NCI-H1092 treated with DMSO at 0.1 percent for 48 hours (cell line): ENCODE measurements around the gene CACFD1.
"Not testable (repeated sequence)": the region's sequence is repeated elsewhere in the genome, so short reads cannot be mapped to it uniquely, and the experiment has no call there.

ENCODE experiments used
- DNase-seq: peaks from one replicate; lab custom pipeline; 2025; lab: John Stamatoyannopoulos, UW

CACFD1 gene

DNA sequence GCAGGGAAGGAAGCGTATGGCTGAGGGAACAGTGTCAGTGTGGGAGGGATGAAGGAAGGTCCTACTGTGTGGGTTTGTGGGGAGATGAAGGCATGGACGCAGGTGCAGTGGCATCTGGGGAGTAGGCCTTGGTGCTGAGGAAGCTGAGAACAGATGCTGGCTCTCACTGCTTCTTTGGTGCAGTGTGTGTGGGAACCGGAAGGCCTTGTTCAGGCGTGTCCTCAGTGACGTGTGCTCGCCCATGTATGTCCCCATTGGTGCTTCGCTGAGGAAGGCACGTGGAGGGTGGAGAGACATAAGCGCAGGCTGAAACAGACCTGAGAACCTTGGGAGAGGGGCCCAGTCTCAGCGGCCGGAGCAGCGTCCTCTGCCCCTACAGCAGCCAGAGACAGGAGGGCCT is 18.9 kb upstream of the CACFD1 start:
- DNase-seq, result no peak

DNA sequence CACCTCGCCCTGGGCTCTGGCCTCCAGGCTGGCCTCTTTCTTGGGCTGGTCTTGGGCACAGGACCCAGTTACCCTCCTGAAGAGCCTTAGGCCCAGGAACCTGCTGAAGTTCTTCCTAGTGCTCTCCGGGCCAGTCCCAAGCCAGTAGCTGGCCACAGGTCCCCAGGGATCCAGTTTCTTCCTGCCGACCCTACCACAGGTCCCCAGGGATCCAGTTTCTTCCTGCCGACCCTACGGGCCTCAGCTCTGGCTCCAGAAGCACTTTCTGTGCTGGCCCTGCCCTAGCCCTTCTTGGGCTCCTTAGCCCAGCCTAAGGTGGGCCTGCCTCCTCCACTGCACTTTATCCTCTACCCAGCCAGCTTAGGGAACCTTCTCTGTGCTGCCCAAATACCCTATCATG is 18.2 kb upstream of the CACFD1 start:
- DNase-seq, result no peak

DNA sequence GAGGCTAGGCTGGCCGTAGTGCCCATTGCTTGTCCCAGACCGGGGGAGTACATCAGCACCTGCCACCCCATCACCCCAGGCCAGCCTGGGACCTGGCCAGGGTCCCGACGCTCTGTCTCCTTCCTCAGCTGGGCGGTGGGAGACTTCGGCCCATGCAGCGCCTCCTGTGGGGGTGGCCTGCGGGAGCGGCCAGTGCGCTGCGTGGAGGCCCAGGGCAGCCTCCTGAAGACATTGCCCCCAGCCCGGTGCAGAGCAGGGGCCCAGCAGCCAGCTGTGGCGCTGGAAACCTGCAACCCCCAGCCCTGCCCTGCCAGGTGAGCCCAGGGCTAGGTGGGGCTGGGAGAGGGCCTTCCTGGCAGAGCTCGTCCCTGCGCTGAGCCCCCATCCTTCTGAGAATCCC is 16.5 kb upstream of the CACFD1 start:
- DNase-seq, result no peak

DNA sequence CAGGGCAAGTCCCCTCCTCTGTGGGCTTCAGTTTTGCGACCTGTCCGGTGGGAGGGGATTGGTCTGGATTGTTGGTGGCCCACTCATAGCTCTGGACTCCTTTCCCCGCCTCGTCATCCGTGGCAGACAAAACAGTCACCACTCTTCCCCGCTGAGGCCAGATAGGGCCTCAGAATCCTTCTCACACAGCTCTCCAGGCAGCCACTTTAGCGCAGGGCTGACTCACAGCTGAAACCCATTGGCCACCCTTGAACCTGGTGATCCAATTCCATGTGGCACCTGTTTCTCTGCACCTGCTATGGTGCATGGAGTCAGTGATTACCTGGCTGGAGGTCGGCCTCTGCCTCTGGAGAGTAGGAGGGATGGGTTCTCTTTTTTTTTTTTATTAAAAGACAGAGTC is 15.8 kb upstream of the CACFD1 start:
- DNase-seq, result no peak

DNA sequence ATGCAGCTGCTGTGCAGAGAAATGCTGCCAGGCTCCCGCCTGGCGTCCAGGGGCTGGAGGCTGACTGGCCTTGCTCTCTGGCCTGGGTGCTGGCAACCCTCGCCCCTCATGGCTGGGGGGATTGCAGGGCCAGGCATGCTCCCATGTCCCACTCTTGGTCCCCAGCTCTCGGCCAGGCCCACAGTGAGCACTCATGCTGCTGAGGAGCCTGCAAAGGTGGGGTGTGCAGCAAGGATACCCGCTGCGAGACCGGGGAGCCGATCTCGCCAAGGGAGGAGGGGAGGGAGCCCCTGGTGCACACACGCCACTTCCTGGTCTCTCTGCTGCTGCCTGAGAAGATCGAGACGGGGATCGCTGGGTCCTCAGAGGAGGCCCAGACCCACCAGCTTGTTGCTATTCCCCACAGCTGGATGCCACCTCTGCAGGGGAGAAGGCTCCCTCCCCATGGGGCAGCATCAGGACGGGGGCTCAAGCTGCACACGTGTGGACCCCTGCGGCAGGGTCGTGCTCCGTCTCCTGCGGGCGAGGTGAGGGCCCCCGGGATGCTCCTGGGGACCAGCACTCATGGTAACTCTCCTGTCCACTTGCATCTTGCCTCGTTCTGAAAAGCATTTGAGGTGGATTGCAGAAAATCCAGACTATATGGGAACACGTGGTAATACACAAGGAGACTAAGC is 14.3 kb upstream of the CACFD1 start:
- no peak for DNase-seq

DNA sequence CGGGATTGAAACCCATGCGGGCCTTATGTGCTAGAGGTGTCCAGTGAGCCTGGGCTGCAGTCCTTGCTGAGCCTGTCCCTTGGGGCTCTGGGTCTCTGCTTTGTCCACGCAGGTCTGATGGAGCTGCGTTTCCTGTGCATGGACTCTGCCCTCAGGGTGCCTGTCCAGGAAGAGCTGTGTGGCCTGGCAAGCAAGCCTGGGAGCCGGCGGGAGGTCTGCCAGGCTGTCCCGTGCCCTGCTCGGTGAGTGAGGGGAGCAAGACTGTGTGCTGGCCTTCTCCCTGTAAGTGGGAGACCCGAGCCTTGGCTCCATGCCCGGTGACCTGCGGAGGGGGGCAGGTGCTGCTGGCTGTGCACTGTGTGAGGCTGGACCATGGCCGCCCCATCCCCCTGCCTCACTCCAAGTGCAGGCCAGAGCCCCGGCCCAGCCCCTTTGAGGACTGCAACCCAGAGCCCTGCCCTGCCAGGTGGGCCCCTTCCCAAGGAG is 11.2 kb upstream of the CACFD1 start:
- no peak for DNase-seq

DNA sequence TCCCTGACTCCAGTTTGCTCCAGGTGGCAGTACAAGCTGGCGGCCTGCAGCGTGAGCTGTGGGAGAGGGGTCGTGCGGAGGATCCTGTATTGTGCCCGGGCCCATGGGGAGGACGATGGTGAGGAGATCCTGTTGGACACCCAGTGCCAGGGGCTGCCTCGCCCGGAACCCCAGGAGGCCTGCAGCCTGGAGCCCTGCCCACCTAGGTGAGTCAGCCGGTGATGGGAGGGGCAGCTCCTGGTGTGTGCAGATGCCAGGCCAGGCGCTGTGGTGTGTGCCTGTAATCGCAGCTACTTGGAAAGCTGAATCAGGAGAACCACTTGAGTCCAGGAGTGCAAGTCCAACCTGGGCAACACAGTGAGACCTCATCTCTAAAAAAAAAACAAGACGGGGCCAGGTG is 10.0 kb upstream of the CACFD1 start:
- DNase-seq, result no peak

DNA sequence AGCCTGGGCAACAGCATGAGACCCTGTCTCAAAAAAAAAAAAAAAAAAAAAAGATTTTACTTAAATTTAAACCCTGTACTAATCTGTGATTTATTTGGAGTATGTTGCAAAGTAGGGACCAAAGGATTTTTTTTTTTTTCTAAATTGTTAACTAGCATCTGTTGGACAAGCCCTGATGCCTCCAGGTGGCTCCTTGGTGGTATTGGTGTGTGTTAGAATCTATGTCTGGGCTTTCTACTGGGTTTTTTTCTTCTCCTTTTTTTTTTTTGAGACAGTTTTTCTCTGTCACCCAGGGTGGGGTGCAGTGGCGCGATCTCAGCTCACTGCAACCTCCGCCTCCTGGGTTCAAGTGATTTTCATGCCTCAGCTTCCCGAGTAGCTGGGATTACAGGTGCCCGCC is 7.9 kb upstream of the CACFD1 start:
- DNase-seq, result not testable (repeated sequence)

DNA sequence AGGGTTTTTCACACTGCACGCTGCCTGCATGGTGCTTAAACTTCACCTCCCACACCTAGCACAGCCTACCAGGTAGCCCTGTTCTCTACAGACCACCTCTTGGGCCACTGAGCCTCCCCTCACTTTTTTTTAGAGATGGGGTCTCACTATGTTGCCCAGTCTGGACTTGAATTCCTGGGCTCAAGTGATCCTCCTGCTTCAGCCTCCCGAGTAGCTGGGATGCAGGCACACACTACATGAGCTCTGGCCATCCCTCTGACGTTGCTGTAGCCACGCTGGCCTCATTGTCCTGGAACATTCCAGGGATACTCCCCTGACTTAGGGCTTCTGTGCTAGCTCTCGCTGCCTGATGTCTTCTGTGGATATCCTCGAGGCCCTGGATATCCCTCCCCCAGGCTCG is 7.2 kb upstream of the CACFD1 start:
- DNase-seq, result no peak

DNA sequence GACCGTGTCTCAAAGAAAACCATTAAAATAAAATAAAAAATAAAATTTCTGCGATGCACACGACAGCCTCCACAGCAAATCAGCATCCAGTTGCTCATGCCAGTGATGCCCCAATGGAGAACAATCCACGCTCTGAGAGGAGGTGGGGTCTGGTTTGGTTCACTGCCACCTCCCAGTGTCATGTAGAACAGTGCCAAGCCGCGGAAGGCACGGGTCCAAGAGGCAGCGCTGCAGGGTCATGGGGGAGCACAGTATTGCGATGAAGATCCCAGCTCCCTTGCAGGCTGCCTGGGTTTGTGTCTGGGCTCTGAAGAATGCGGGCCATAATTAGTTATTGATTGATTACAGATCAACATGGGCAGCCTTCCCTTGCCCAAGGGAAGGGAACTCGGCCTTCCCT is 6.1 kb upstream of the CACFD1 start:
- peak; percentile 23 for DNase-seq

DNA sequence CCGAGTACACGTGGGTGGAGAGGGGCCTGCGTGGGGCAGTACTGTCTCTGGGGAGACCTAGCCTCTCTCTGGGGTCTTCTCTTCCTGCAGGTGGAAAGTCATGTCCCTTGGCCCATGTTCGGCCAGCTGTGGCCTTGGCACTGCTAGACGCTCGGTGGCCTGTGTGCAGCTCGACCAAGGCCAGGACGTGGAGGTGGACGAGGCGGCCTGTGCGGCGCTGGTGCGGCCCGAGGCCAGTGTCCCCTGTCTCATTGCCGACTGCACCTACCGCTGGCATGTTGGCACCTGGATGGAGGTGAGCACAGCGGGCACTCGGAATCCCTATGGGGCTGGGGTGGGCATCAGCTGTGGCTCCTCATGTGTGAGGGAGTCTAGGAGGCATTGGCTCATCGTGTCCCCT is 5.5 kb upstream of the CACFD1 start:
- DNase-seq, result no peak

DNA sequence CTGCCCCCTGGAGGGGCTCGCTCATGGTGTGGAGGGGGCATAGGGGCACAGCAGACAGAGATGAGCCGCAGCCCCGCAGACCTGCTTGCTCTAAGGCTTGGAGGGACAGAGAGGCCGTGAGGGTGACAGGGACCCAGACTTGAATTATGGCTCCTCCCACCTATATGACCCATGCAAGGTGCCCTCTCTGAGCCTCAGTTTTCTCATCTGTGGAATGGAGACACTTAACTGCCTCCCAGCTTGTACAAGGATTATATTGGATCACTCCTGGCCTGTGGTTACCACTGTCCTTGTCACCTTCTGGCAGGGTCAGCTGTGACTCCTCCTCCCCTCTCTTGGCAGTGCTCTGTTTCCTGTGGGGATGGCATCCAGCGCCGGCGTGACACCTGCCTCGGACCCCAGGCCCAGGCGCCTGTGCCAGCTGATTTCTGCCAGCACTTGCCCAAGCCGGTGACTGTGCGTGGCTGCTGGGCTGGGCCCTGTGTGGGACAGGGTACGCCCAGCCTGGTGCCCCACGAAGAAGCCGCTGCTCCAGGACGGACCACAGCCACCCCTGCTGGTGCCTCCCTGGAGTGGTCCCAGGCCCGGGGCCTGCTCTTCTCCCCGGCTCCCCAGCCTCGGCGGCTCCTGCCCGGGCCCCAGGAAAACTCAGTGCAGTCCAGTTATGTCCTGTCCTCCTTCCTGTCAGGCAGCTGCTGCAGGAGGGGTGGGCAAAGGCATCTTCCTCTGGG is 4.7 kb upstream of the CACFD1 start:
- DNase-seq, result no peak

DNA sequence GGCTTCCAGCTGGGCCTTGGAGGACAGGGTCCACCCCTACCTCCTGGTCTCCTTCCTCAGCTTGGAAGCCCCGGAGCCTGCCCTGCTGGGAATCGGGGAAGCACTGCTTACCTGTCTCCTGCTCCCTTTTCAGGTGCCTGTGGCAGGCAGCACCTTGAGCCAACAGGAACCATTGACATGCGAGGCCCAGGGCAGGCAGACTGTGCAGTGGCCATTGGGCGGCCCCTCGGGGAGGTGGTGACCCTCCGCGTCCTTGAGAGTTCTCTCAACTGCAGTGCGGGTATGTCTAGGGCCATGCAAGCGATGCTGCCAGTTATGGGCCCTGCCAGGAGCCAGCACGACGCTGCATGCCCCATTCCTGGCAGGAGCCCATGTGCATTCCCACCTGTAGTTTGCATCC is 3.8 kb upstream of the CACFD1 start:
- no peak for DNase-seq

DNA sequence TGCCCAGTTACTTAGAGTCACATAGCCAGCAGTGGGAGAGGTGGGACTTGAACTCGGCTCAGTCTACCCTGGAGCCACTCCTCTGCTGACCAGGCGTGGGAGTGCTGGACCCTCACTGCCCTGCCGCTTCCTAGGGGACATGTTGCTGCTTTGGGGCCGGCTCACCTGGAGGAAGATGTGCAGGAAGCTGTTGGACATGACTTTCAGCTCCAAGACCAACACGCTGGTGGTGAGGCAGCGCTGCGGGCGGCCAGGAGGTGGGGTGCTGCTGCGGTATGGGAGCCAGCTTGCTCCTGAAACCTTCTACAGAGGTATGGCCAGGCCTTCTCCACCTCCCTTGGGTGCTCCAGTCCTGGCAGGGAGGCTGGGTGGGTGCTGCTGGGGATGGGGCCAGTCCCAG is 3.4 kb upstream of the CACFD1 start:
- no peak for DNase-seq

DNA sequence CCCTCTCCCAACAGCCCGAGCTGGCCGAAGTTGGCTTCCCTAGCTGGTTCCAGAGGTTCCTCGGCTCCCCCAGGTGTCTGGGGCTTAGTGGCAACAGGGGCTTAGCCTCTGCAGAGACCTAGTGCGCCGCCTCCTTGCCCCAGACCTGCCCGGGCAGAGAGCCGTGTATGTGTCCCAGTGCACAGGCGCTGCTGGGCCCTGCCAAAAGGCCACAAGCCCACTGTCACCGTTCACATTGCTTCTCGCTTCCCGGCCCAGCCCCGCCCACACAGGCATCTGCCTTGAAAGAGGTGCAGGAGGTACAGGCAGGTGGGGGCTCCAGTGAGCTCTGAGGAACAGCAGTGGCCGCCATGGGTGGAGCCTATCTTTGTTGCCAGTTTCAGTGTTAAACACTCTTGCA is 2.5 kb upstream of the CACFD1 start:
- no peak for DNase-seq

DNA sequence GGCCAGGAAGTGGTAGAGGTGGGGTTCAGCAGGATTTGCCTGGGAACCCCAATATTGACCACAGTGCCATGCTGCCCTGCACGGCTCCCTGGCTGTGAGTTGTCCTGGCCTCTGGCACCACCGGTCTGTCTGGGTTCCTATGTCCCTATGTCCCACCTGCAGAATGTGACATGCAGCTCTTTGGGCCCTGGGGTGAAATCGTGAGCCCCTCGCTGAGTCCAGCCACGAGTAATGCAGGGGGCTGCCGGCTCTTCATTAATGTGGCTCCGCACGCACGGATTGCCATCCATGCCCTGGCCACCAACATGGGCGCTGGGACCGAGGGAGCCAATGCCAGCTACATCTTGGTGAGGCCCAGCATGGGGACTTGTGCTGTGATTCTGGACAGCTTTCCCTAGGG is 2.0 kb upstream of the CACFD1 start:
- no peak for DNase-seq

DNA sequence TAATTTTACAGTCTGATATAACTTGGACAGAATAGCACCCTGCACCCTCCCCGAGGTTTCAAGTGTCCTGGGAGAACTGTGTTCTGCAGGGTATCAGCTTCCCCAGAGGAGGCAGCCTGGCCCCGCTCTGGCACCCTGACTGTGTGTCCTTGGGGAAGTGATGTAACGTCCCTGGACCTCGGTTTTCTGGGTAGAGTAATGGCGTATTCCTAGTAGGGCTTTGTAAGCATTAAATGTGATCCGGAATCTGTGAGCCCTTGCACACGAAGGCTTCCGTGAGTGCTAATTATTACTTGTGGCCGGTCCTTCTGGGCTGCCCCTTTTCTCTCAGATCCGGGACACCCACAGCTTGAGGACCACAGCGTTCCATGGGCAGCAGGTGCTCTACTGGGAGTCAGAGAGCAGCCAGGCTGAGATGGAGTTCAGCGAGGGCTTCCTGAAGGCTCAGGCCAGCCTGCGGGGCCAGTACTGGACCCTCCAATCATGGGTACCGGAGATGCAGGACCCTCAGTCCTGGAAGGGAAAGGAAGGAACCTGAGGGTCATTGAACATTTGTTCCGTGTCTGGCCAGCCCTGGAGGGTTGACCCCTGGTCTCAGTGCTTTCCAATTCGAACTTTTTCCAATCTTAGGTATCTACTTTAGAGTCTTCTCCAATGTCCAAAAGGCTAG is 1.0 kb upstream of the CACFD1 start:
- DNase-seq, result no peak

DNA sequence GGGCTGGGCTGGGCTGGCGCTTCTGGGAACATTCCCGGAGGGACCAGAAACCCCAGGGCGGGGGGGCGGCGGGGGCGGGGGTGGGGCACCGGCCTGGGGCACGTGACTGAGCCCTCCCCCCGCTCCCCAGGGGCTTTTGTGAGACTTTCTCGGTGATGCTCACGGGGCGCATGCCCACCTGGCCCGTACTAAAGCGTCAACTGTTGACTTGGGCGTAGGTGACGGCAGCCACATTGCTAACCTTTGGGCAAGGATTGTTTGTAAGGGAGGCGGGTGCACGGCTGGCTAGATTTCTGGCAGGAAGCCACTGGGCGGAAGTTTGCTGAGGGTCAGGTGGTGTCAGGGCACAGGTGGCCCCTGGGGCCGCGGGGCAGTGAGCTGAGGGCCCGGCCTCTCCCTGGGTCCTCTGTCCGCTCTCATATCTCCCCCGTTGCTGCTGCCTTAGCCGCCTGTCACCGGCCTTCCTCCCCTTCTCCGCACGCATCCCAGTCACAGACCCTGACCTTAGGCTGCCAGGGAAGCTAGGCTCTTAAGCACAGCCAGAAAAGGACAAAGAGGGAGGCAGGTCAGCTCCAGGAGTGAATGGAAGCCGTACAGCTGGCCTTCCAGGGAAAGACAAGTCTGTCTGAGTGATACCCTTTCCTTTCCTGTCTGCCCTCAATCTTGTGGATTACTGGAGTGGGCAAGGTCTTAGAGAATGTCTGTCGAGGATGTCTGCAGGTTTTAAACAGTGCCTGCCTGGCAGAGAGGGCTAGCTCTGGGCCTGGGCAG is 812 bp downstream of the CACFD1 start:
- DNase-seq, result peak; percentile 60

DNA sequence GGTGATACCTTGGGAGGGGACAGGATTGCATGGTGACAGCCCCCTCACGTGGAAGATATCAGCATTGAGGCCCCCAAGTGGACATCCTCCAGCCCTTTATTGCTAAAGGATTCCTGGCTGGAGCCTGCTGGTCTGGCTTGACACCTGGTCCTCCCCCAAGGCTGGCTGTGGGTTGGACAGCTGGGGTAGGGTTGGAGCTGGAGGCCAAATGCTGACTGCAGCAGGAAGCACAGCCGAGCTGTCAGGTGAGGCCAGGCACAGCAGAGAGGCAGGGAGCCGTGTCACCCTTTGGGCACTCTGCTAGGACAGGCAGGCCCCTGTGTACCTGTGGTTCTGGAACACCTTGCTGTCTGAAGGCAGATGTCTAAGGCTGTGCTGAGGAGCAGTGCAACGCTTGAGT is 2.2 kb downstream of the CACFD1 start:
- no peak for DNase-seq

DNA sequence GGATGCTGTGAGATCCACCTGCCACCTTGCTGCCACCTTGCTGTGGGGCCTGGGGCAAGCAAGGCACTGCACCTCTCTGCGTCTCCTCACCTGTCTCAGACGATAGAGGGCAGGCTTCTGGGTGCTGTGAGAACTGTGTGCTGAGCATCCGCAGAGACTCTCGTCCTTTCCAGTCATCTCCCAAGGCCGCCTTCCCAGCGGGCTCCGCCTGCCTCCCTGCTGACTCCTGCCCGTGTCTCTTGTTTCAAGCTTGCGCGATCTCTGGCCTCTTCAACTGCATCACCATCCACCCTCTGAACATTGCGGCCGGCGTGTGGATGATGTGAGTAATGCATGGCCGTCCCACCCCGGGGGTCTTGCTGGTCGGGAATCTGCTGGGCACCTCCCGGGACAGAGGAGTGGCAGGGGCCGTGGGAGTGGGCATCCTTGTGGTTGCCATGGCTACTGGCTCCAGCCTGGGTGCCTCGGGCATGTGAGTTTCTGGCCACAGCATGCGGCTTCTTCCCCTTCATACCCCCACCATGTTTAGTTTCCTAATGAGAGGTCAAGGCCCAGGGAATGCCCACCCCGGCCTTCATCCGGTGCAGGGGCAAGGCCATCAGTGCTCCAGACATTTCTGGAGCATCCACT is 3.6 kb downstream of the CACFD1 start:
- no peak for DNase-seq

DNA sequence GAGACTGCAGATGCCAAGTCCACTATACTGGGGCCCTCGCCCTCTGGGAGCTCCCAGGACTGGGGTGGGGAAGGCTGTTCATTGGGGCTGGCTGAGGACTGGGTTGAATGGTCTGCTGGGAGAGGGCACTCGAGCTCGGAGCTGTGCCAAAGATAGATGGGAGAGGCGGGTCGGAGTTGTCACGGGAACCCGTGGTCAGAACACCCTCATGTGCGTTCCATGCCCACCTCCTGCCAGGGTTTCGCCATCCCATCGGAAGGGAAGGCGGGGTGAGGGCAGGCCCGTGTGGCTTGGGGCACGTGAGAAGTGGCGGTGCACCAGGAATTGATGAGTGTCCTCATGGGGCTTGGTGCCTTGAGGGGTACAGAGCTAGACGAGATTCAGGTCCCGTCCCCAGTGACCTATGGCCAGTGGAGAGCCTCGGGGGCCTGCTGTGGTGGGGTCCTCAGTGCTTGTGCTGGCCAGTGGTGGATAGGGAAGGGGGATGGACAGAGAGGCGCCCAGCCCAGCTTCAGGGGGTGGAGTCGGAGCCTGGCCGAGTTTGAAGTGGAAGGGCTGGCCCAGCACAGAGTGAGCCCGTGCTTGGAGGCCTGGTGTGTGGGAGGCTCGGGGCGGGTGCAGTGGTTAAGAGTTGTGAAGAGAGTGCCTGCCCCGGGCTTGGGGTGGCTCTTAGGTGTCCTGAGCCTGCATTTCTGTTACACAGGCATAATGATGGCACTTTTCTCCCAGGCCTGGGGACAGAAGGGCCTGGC is 4.3 kb downstream of the CACFD1 start:
- DNase-seq, result no peak
